GM15510 (cell line): ENCODE results near the gene DRD2.

Experiments
- POLR2A ChIP-seq: IDR thresholded peaks from 3 replicates; pipeline ENCODE4 v1.6.1; 2011; ENCODE audit warnings: borderline replicate concordance; ENCODE audit not compliant: insufficient read length; ENCODE audit errors: extremely low read depth

The DRD2 gene

DNA sequence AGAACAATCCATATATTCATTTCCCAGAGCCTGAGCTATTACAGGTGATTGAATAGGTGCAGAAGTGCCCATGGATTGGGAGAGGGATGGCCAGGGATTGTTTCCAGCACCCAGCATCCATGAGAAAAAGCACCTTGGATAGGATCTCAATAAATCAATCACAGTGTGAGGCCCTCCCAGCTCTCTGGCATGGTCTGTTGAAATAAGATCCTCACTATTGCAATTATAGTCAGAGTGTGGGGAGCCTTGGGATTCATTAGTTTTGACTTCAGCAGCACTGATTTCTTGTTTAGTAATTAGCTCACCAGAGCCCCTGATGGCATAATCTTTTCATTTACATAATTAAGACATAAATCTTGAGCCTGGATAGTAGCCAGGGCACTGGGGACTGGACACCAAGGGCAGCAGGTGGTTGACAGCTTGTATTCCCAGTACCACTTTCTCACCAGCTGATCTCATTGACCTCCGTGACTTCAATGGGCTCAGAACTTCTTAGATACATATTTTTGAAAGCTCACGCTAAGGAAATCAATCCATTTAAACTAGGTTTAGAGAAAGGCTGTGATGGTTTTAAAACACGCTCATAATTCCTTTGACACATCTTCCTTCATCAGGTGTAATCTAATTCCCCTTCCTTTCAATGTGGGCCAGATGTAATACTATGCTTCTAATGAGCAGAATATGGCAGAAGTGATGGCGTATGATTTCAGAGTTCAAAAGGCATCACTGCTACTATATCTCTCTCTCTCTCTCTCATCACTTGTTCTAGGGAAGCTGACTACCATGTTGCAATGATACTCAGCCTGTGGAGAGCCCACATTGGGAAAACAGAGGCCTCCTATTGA lies 22.1 kb upstream of the DRD2 start:
- TF ChIP-seq POLR2A: no peak

DNA sequence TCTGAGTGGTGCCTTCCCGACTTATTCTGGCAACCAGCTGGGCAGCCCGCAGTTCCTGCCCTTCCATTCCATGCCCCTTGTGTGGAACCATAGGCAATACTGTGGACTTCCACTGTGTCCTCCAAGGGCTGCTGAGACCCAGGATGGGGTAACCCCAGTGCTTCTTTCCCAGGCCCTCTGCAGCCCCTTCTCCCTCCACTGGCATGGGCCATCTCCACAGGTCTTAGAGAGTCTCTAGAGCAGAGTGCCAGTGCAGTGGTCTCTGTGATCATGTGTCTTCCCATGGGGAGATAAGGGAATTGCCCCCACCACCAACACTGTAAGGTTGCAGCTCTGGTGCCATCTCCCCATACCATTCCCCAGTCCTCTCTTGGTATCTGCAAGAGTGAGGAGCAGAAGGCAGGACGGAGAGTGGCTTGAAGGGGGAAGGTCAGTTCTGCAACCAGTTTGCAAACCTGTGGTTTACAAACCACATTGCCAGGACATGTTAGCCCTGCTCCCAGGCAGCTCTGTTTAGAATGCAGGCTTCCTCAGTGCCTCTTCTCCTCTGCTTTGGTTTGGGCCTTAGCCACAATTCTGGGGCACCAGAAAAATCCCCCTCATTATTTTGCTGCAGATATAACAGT lies 20.9 kb upstream of the DRD2 start:
- no peak for TF ChIP-seq POLR2A

DNA sequence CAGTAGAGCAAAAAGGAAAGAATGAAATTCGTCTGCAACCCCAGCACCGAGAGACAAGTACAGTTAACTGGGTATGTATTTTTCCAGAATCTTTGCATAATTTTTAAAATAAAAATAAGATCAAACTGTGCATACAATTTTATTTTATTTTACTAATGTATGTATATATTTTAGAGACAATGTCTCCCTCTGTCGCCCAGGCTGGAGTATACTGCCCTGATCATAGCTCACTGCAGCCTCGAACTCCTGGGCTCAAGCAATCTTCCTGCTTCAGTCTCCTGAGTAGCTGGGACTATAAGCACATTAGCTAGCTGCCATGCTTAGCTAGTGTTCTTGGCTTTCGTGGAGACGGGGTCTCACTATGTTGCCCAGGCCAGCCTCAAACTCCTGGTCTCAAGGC lies 18.8 kb upstream of the DRD2 start:
- TF ChIP-seq POLR2A: no peak

DNA sequence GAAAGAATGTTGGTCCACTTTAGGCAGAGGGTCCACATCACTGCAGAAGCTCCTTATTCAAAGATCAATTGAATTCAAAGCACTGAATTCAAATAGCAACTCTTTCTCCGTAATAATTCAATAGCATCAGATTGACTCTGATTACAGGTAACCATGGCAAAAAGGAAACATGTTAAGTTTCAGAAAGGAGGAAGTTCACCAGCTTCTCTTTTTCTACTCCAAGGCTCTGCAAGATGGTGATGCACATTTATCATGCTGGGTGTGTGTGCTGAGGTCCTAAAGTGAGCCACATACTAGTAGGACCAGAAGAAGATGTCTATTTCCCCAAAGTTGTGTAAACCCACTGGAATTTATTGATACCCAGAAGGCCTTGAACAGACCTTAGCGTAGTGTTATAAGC lies 18.0 kb upstream of the DRD2 start:
- no peak for TF ChIP-seq POLR2A

DNA sequence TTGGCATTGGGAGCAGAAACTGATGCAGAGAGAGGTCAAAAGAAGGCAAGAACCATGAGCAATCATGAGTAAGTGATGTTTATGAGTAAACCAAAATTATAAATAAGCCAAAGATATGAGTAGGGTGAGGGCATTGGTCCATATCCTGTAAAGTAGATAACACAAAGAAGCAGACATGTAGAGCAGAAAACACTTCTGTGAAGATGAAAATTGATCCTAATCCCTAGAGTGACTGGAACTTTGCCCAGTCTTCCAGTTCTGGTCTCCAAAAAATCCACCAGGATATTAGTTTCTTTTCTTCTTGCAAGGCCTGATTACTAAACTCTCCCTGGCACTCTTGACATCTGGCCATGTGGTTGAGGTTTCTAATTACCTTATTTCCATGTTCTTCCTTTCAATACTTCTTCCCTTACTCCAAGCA lies 13.7 kb upstream of the DRD2 start:
- no peak for TF ChIP-seq POLR2A

DNA sequence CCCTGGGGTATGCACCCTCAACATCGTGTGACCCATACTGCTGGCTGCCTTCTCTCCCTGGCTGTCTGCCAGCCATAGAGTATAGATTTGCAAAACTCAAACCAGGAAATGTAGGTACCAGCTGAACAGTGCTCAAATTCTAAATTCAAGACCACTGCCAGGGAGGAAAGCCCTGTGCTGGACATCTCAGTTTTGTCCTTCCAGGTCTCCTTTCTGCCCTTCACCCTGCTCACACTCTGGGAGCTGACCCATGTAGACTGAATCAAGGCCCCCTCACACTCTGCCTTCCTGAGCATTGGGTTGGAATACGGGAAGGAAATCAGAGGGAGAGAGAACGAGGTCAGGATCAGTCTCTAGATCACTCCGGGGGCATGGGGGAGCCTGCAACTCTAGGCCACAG lies 12.4 kb upstream of the DRD2 start:
- TF ChIP-seq POLR2A: no peak

DNA sequence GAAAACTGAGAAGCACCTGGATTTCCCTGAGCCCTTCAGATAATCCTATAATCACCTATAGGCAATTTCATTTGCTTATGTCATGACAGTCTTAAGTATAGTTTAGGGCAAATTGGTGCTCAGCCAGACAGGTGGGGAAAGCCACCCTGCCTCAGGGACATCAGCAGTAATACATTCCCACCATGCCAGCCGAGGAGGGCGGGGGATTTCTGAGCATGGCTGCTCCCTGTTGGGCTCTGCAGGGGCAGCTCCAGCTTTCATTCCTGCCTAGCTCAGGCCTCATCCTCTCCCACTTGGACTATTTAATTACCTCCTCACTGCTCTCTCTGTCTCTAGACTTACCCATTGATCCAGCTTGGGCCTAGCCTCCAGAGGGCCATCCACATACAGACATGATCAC lies 9.0 kb upstream of the DRD2 start:
- no peak for TF ChIP-seq POLR2A

DNA sequence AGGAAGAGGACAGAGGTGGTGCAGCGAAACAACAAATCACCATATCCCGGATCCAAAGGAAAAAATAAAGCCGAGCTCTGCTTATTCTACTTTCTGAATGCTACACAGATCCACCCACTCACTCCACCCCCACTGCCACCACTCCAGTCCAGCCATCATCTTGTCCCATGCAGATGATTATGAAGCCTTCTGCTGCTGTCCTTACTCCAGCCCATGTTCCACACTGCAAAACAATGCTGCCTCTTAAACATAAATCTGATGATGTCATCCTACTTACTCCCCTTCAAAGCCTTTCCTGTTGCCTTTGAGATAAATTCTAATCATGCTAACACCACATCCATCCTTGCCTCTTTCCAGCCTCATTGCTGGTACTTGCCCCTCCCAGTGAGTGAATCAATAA lies 6.5 kb upstream of the DRD2 start:
- TF ChIP-seq POLR2A: no peak

DNA sequence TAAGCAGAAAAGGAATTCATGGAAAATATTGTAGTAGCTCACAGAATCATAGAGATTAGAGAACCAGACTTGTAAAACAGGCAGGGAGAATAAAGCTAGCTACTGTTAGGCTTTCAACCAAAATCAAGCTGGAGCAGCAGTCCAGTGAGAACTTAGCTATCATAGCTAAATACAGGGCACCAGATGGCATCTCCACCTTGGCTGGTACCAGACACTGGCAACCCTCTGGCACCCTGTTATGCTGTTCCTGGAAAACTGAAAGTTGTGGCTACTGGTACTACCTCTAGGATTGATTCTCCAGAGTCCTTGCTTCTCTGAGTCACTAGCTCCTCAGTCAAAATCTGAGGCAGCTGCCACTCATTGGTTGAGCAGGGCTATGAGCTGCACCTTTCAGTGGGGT lies 6.0 kb upstream of the DRD2 start:
- TF ChIP-seq POLR2A: no peak

DNA sequence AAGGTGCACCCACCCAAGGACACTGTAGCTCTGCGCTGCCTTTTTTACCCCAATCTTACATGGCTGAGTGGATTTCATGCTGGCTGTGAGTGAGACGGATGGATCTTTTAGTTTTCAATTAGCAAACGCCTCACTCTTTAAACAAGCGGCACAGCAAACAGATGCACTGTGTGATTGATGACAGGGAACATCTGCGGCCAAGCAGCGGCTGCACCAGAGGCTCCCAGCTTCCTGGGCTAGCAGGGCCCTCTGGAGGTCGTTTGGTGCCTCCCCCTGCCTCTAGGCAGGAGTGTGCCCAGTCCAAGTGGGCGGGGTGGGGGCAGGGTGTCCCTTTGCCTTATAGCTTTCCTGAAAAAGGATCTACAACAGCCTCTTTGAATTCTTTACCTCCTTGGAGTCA lies 2.1 kb upstream of the DRD2 start:
- TF ChIP-seq POLR2A: no peak

DNA sequence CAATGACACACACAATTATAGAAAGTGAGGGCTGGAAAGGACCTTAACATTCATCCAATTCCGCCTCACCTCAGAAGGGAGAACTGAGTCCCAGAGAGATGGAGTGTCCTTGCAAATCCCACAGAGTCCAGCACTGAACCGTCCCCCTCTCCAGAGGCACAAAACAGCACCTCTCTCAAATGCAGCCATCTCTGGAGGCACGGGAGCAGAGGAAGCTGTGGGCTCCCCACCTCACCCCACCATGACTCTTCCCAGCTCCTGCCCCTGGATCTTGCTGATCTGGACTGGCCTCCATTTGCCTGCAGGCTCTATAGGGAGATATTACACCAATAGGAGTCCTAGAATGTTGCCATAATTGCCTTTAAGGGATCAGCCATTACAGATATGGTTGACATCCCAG lies 1.4 kb upstream of the DRD2 start:
- no peak for TF ChIP-seq POLR2A

DNA sequence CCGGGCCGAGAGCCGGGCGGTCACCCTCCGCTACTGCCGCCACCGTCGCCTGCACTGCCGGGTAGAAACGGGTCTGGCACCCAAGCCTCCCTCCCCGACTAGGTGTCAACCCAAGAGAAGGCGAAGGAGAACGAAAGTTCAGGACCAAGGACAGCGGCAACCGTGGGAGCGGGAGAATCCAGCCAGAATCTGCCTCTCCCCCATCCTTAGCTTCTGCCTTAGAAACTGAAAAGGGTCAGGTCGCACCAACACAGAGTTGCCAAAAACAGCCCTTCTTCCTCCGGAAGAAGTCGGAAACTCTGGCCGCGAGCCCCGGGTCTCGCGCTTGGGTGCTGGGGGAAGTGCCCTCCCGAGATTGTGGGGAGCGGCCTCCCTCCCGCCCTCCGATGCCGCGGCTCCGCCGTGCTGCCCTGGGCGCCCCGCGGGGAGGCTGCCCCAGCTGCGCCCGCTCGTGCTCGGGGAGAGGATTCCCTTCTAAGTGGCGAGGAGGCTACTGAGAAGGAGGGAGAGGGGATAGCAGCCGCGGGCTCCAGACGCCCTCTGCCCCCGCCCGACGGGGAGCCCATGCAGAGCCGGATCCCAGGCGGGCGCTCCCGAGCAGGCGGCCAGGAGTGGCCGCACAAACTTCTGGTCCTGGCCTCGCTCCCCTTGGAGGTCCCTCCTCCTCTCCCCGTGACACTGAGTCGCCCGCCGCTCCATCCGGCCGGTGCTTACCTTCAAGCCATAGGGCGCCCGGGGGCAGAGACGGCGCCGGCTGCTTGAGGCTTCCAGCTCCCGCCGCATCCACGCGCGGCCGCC lies 637 bp downstream of the DRD2 start:
- no peak for TF ChIP-seq POLR2A

DNA sequence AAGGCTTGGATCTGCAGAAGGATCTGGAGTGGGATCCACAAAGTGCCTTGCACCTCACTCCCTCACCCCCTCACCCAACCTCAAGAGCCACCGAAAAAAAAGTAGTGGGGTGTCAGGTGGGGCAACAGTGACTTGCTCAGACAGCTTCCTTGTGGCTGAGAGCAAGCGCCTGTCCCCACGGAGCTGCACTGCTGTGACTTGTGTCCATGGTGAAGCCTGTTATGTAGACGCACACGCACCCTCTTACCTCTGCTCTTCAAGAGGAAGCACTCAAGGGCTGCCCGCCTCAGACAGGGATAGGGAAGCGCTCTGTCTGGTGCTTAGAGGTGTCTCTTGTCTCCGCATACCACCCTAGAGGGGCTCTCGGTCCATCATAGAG lies 1.2 kb downstream of the DRD2 start:
- no peak for TF ChIP-seq POLR2A

DNA sequence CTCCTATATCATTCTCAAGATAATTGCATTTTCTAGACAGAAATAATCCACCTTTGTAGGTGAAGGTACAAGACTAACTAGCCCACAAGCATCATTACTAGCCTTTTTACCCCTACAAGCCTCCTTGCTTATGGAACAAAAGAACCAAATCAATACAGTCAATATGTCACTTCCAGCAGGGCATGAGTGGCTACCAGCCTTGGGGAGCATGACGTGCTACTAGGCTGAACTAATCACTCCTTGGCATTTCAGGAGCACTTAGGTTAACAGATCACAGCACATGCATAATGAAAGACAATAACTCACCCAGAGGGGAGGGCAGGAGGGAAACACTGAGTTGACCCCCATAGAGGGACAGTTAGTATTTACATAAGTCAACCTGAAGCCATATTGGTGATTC lies 2.7 kb downstream of the DRD2 start:
- TF ChIP-seq POLR2A: no peak

DNA sequence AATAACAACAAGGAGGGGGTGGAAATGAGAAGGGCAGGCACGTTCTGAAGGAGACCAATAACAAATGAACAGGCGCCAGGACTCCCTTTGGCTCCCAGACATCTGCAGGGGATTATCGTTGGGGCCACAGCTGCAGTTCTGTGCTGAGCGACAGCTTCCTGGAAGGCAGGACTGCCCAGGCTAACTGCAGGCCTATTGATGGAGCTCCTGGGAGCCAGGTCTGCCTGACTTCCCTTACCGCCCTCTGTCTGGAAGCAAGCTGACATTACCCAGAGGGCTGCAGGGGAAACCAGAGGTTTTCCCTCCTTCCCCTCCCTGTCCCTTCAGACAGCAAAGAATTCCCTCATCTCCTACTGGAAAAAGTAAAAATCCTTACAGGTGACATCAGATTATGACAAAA lies 5.0 kb downstream of the DRD2 start:
- no peak for TF ChIP-seq POLR2A
